ENCODE measurements around the gene ITGA5.

DNA sequence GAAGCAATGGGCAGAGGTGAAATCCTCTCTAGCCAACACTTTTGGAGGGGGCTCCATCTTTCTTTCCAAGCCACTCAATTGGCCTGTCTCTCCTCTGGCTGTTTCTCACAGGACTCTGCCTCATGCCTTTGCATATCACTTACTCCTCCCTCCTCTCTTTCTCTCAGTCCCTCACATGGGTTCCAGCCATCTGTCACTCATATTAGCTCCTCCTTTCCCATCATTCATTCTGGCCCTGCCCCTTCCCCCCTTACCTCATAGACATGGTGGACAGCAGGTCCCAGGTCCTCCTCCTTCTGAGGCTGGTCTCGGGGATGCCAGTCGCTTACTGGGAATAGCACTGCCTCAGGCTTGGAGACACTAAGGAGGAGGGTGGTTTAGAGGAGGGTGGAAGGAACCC is 17.9 kb downstream of the ITGA5 start:
- TF ChIP-seq, protein P1, sequence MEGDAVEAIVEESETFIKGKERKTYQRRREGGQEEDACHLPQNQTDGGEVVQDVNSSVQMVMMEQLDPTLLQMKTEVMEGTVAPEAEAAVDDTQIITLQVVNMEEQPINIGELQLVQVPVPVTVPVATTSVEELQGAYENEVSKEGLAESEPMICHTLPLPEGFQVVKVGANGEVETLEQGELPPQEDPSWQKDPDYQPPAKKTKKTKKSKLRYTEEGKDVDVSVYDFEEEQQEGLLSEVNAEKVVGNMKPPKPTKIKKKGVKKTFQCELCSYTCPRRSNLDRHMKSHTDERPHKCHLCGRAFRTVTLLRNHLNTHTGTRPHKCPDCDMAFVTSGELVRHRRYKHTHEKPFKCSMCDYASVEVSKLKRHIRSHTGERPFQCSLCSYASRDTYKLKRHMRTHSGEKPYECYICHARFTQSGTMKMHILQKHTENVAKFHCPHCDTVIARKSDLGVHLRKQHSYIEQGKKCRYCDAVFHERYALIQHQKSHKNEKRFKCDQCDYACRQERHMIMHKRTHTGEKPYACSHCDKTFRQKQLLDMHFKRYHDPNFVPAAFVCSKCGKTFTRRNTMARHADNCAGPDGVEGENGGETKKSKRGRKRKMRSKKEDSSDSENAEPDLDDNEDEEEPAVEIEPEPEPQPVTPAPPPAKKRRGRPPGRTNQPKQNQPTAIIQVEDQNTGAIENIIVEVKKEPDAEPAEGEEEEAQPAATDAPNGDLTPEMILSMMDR (IDR thresholded peaks at IDR 0.05; ENCODE audit: low read depth, low read length), result no peak
- TF ChIP-seq EZH2phosphoT487 (IDR thresholded peaks at IDR 0.05; ENCODE audit: low read depth), result no peak
